ENCODE measurements around the gene PDCL3.

DNA sequence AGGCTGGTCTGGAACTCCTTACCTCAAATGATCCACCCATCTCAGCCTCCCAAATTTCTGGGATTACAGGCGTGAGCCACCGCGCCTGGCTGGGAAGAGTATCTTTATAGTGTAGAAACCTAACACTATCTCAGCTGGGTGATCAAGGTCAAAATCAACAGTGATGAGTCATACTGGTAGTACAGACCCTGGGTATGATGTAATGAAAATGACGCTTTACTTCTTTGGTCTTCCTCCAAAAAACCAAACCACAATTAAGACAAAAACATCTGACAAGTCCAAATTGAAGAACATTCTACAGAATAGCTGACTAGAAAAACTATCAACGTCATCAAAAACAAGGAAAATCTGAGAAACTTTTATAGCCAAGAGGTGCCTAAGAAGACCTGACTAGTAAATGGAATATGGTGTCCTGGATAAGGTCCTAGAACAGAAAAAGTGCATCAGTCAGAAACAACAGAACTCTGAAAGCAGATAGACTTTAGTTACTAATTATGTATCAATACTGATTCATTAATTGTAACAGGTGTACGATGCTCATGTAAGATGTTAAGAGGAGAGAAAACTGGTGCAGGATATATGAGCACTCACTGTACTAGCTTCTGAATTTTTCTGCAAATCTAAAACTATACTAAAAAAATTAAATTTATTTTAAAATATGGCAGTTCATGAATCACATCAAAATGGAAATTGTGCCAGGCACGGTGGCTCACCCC lies 25.4 kb downstream of the PDCL3 start:
- TF ChIP-seq CTCF (IDR thresholded peaks at IDR 0.05) = no peak
- no peak for TF ChIP-seq POLR2A (IDR thresholded peaks at IDR 0.05)

Data from esophagus squamous epithelium (tissue), 4 donors.